GM04504 (cell line): Measurements from ENCODE around the gene PHLDA3.
"Not testable (repeated sequence)": the region's sequence is repeated elsewhere in the genome, so short reads cannot be mapped to it uniquely, and the experiment has no call there.

ENCODE experiments used
- DNase-seq: peaks from one replicate; pipeline ENCODE4 v3.0.0-alpha.2; 2012; ENCODE audit warnings: low read depth

Gene PHLDA3

DNA sequence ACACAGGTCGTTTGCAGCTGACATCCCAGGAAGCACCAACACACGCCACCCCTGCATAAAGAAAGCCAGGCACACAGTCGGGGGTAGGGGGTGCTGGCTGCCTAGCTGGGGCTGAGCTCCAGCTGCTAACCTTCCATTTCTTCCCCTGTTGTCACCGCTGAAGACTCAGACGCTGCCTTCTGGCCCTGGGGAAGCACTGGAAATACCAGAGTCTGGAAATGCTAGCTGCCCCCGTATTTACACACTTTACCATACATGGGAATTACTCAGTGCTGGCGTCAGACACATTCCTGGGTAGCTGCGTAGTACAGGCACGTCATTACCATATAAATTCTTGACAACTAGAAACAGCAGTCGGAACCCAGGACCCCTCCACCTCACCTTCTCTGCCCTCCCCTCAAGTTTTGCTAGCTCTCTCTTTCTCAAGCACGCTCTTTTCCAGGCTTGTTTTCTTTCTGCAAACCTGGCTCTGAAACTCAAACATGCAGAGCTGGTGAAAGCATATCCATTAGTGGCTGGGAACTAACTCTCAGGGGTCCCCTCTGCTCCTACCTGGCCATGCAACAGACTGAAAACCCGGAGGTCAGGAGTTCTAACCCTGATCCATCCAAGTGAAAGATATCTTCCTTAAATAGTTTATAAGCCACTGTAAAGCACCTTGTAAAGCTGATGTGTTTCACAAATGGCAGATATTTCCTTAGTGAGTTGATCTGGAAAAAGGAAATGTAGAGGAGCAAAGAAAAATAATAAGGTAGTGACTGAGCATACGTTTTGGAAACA lies 34.6 kb upstream of the PHLDA3 start:
- peak; percentile 87 for DNase-seq

GRCh38 chr1:201502511-201502857 lies 33.5 kb upstream of the PHLDA3 start:
- DNase-seq, result no peak

DNA sequence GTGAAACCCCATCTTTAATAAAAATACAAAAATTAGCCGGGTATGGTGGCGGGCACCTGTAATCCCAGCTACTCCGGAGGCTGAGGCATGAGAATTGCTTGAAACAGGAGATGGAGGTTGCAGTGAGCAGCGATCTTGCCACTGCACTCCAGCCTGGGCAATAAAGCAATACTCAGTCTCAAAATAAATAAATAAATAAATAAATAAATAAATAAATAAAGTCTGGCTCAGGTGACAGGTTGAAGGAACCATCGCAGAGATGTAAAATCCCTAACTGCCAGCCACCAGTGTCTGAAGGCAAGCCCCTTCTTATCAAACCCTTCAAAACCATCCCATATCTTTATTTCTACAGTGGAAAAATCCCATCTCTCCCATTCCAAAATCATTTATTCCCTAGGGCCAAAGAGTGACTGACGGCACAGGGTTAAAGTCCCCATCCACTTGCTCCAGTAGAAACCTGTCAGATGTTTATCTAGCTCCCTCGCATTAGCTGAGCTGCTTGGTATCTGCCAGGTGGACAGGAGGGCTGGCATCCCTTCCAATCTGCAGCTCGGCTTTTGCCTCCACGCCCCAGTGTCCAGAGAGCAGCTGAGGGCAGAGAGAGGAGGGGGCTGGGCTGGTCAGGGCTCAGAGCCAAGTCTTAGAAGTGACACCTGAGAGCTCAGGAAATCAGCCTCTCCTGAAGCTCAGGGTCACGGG lies 33.0 kb upstream of the PHLDA3 start:
- no peak for DNase-seq

- DNase-seq, result no peak
Observed at GRCh38 chr1:201501144-201501543, 32.2 kb upstream of the PHLDA3 start.

DNA sequence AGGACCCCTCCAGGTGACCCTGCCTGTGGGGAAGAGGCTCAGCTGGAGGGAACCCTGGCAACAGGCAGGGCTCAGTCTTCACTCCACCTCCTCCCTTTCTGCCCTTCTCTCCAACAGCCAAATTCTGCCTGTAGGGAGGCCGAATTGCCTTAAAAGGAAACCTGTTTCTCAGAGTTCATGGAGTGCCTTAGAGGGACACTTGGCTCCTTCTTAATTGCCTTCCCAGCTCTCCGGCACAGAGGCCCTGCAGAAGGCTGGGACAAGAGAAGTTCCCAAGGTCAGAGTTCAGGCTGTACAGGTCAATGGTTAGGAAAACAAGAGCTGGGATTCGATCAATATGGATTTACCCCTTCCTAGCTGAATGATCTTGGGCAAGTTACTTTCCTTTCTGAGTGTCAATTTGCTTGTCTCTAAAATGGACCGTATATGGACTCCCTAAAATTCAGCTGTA lies 31.7 kb upstream of the PHLDA3 start:
- DNase-seq, result no peak

DNA sequence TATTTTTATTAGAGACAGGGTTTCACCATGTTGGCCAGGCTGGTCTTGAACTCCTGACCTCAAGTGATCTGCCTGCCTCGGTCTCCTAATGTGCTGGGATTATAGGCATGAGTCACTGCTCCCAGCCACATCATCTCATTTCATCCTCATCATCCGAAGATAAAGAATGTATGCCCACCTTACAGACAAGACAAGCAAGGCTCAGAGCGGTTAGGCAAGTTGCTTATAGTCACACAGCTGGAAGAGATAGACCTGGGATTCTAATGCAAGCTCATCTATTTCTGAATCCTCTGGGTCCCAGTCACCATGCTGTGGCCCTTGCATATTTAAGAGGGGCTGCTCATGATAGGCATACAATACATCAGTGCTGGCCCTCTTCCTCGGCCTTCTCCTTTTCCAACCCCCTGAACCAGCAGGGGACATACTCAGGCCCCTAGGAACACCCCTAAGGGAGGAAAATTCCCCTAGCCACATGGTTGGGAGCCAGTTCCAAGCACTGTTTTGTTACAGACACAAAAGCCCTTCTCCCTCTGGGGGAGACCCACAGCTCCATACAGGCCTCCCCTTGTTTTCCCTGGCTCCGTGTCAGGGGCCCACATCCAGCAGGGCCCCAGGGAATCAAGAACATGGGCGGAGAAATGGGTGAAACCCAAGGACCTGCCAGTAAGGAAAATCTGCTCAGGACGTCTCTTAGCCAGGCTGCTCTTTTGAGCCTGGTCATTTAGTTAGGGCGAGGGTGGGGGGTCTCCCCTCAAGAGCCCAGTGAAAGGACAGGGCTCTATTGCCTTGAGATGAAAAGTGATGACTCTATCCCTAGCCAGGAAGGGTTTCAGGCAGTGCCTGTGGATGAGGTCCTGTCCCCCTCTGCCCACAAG lies 31.0 kb upstream of the PHLDA3 start:
- no peak for DNase-seq

GRCh38 chr1:201499191-201499590 lies 30.2 kb upstream of the PHLDA3 start:
- DNase-seq, result no peak

DNA sequence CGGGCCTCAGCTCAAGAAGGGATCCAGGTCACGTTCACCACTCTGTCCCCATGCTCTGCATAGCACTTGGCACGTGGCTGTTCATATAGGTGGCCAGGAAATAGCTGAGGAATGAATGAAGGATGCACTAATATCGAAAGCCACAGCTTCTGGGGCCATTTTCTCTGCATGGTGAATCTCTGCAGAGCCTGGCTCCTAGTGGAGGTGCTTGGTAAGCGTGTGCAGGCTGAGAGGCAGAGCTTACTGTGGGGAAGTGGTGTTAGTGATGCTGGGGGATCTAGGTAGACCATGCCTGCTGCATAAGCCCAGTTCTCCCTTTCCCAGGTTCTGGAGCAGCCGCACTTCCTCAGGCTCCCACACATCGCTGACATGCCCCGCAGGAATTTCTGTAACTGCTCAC lies 29.6 kb upstream of the PHLDA3 start:
- DNase-seq, result no peak

GRCh38 chr1:201497935-201498509 lies 29.0 kb upstream of the PHLDA3 start:
- no peak for DNase-seq

GRCh38 chr1:201496296-201496690 lies 27.3 kb upstream of the PHLDA3 start:
- DNase-seq, result no peak

GRCh38 chr1:201495551-201496295 lies 26.7 kb upstream of the PHLDA3 start:
- no peak for DNase-seq

GRCh38 chr1:201493757-201494617 lies 25.0 kb upstream of the PHLDA3 start:
- no peak for DNase-seq

GRCh38 chr1:201493026-201493656 lies 24.2 kb upstream of the PHLDA3 start:
- DNase-seq, result not testable (repeated sequence)

- DNase-seq, result no peak
Observed at GRCh38 chr1:201491896-201492511, 23.0 kb upstream of the PHLDA3 start.

DNA sequence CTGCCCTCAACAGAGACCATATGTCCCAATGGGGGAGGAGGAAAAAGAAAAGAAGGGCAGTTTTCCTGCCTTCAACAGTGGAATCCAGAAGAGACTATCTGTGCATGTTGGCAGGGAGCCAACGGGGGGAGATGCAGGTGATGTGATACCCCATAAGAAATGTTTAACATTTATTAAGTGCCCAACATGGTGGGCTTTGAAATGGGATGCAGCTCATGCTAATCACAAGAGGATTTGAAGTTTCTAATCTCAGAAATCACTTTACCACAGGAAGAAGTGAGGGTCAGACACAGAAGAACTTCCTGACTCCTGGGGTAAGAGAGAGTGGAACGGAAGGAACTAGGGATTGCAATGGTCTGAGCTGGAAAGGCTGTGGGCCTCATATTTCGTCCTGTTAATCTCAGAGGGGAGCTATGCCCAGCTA lies 21.7 kb upstream of the PHLDA3 start:
- no peak for DNase-seq

GRCh38 chr1:201489643-201490261 lies 20.8 kb upstream of the PHLDA3 start:
- DNase-seq, result no peak

DNA sequence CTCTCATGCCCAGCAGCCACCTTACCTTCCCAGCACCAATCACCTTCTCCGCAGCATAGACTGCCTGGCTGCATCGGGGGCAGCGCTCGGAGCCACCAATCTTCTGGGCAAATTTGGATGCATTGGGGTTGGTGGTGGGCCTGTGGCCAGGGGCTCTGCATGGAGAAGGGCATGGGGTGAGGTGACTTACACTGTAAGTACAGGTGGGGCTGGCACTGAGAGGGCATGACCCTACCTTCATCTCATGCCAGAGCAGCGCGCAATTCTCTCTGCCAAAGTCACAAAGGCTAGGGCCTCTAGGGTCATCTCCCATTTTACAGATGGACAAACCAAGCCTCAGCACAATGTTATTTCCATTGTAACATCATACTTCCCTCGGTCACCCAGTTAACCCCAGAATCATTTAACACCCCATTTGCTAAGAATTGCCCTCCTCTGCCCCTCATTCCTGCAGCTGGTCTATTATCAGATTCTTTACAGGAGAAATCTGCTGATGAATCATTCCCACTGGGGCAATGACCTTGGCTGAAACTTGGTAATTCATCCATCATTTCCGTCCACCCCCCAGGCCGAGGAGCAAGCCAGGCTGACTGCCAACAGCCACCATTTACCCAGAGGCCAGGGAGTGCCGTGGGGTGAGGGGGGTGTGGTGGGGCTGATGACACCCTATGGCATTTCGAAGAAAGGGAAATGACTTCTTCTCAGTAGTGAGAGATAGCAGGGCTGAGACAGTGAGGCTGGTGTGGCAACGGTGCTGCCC lies 20.0 kb upstream of the PHLDA3 start:
- peak; percentile 97 for DNase-seq

DNA sequence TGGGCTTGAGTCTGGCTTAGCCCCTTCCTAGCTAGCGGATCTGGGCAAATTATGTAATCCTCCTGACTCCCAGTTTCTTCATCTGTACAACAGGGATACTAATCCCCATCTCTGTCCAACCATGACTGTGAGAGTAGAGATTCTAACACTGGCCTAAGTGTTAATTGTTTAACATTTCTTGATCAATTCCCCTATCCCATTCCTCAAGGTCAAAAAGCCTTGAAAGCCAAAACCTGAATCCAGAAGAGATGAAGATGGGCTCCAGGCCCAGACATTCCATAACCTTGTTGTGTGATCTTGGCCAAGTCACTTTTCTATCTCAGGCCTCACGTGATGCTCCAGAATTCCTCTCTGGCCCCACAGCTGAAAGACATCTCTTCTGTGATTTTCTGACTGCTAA lies 18.8 kb upstream of the PHLDA3 start:
- no peak for DNase-seq
